22Rv1 (cell line): ENCODE results near the gene DOCK10.

Experiments used
- H3K27ac ChIP-seq: fragments of 450-650 bp; 2 replicates; pipeline ENCODE4 v1.5.1; 2017
- ZFX ChIP-seq: fragments of 450-650 bp; IDR thresholded peaks from 2 replicates; pipeline ENCODE4 v1.6.1; 2017; ENCODE audit warnings: antibody characterized with exemption, borderline replicate concordance
- TF ChIP-seq, protein P1 (sequence below): fragments of 450-650 bp; IDR thresholded peaks from 2 replicates; pipeline ENCODE4 v1.5.1; 2017; ENCODE audit warnings: mild to moderate bottlenecking

The DOCK10 gene

DNA sequence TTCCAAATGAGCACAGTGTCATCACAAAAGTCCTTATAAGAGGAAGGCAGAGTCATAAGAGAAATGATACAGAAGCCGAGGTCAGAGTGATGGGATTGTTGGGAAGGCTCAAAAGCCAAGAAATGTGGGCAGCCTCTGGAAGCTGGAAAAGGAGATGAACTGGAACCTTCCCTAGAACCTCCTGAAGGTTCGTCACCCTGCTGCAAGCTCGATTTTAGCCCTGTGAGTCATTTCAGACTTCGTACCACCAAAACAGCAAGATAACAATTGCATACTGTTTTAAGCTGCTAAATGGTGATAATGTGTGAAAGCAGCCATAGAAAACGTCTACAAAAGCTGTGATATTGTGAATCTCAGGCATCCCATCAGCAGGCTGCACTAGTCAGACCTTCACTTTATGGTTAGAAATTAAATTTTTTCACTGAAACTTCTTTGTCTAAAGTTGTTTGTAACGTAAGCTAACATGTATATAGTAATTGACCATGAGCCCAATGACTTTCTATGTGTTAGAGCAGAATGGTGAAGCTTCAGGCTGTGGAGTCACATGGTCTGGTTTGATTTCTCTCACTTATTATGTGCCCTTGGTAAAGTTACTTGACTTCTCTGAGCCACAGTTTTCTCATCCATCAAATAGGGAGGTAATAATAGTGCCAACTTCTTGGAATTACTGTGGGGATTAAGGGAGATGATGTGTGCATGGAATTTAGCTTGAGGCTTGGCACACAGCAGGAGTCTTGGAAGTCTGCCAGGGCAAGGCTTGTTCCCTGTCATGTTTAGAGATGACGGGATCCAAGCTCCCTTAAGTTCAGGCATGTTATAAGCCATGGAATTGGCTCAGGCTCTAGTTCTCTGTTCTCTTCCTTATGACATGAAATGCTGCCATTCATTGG is 194.1 kb downstream of the DOCK10 start:
- no peak overlapping the region for H3K27ac ChIP-seq
- TF ChIP-seq ZFX, result no peak
- TF ChIP-seq, protein P1, sequence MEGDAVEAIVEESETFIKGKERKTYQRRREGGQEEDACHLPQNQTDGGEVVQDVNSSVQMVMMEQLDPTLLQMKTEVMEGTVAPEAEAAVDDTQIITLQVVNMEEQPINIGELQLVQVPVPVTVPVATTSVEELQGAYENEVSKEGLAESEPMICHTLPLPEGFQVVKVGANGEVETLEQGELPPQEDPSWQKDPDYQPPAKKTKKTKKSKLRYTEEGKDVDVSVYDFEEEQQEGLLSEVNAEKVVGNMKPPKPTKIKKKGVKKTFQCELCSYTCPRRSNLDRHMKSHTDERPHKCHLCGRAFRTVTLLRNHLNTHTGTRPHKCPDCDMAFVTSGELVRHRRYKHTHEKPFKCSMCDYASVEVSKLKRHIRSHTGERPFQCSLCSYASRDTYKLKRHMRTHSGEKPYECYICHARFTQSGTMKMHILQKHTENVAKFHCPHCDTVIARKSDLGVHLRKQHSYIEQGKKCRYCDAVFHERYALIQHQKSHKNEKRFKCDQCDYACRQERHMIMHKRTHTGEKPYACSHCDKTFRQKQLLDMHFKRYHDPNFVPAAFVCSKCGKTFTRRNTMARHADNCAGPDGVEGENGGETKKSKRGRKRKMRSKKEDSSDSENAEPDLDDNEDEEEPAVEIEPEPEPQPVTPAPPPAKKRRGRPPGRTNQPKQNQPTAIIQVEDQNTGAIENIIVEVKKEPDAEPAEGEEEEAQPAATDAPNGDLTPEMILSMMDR, result no peak

DNA sequence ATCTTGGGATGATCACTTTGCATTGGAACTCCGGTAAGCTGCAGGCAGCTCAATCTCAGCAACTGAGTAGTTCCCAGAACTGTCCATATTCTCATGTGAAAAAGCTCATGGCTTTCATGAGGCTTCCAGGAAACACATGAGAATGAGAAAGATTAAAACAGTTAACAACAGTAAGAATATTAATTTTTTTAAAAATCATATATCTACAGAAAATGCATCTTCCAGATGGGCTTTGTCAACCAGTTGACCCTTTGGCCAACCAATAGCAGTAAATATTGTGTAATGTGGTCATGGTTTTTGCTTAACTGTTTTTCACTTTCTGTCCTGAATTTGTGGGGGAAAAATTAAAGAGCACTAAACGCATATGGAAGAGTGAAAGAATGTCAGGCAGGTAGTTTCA is 194.9 kb downstream of the DOCK10 start:
- TF ChIP-seq, protein P1, result no peak
- no peak for TF ChIP-seq ZFX
- H3K27ac ChIP-seq, result no peak overlapping the region

DNA sequence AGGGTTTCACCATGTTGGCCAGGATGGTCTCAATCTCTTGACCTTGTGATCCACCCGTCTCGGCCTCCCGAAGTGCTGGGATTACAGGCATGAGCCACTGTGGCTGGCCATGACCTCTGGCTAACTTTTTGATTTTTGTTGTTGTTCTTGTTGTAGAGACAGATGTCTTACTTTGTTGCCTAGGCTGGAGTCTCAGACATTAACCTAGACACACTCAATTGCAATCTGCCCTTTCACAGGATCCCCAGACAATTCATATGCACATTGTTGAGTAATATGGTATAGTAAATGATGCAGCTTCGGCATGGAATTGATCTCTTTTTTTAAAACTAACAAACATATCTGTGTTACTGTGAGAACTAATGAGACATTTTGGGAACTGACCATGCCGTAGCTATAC is 195.6 kb downstream of the DOCK10 start:
- TF ChIP-seq, protein P1, result no peak
- TF ChIP-seq ZFX, result no peak
- H3K27ac ChIP-seq, result no peak overlapping the region

DNA sequence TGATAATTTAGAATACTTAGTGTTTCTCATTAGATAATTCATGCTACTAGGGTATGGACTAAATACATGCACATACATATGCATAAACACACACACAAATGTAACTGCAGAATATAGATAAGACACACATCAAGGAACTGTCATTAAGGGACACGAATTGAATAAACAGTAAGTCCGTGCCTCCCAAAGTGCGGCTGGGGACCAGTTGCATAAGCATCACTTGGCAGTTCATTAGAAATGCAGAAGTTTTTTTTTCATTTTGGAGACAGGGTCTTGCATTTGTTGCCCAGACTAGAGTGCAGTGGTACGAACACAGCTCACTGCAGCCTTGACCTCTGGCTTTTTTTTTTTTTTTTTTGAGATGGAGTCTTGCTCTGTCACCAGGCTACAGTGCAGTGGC is 196.1 kb downstream of the DOCK10 start:
- TF ChIP-seq ZFX, result no peak
- TF ChIP-seq, protein P1, result no peak
- no peak overlapping the region for H3K27ac ChIP-seq

- no peak for TF ChIP-seq ZFX
- TF ChIP-seq, protein P1, result no peak
- H3K27ac ChIP-seq, result no peak overlapping the region
Measured at GRCh38 chr2:224843141-224843540, 199.1 kb downstream of the DOCK10 start.

DNA sequence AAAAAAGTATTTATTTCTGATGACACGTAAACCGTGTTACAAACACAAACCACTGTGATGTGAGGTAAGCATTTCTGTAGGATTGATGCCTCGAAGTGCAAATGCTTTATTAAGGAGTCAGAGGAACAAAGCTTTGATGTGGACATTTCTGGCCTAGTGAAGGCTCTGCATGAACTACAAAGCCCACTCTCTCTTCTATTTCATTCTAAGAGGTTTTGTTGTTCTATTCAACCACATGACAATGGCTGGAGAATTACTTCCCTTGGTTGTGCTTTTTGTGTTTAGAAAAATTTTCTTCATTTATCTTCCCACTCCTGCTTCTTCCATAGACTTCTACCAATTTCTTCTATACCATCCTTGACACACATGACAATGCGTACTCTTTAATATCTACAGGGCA is 200.4 kb downstream of the DOCK10 start:
- H3K27ac ChIP-seq, result no peak overlapping the region
- TF ChIP-seq ZFX, result no peak
- TF ChIP-seq, protein P1, result no peak

DNA sequence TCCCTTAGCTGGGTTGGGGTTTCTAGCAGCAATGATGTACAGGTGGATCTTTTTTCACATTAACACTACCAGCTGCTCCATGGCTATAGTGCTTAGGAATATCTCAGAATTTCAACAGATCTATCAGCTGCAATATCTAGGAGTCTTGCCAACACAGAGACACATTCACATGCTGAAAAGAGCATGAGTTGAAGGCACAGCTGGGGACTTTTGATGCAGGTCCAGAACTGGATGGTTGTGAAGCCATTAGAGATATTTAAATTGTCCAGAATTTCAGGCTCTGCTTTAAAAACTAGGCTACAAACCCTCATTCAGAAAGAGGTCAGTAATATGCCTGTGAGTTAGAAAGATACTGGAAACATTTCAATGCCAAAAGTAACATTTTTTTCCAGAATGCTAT is 203.9 kb downstream of the DOCK10 start:
- TF ChIP-seq, protein P1, result no peak
- no peak for TF ChIP-seq ZFX
- no peak overlapping the region for H3K27ac ChIP-seq
